HCT116 (cell line): ENCODE results near the gene PHF2. TPM values are rescaled to one million over a fixed set of nuclear protein-coding genes. Genes with fewer than 3 reads are reported as not detected.

Experiments
- ATAC-seq: fragments of 200-7000 bp; cut with Tn5 transposase; 2 replicates; pipeline ENCODE4 v1.9.1; 2020; ENCODE audit warnings: mild to moderate bottlenecking, moderate library complexity
- BruUV-seq: library from RNA; stranded (reverse); fragments of 400-500 nt; replicated peaks from 2 replicates; lab custom pipeline; 2021; lab: Mats Ljungman, UMichigan
- CTCF ChIA-PET: fragments of 300-600 bp; sonication (Branson Sonifier 250); formaldehyde crosslinking; loops from one replicate; lab custom pipeline; 2021; ENCODE audit warnings: antibody characterized with exemption; lab: Charles Lee
- POLR2A ChIA-PET: fragments of 300-600, 350-600 bp; sonication (Branson Sonifier 250); formaldehyde crosslinking; loops from one replicate; lab custom pipeline; 2021; ENCODE audit warnings: antibody characterized with exemption; lab: Charles Lee
- RAD21 ChIA-PET, 2 experiments: fragments of 300-600 bp; sonication (Branson Sonifier 250); formaldehyde crosslinking; loops; one replicate each; lab custom pipeline; 2023; ENCODE audit warnings: low total read pairs in 2 of 2; ENCODE audit not compliant: uncharacterized antibody in 2 of 2, unreplicated experiment in 2 of 2, low non-redundant PET in 1 of 2; lab: Charles Lee
- DNase-seq: peaks from one replicate; pipeline ENCODE4 v3.0.0-alpha.2; 2010; ENCODE audit warnings: low read depth, low spot score
- H2AFZ ChIP-seq: fragments of 200-600 bp; shearing (Covaris generic), sonication (generic); 2 replicates; pipeline ENCODE4 v1.6.1; 2017; ENCODE audit warnings: low read depth, mixed run types, mixed read lengths, antibody characterized with exemption, low read length; ENCODE audit not compliant: poor library complexity, severe bottlenecking
- H3K27ac ChIP-seq: 2 replicates; pipeline ENCODE4 v1.5.1; 2012; ENCODE audit warnings: low read depth, low read length
- H3K27me3 ChIP-seq: fragments of 200-600 bp; sonication (generic); 2 replicates; pipeline ENCODE4 v1.6.1; 2016; ENCODE audit warnings: mixed run types, low read length, mixed read lengths; ENCODE audit not compliant: insufficient read depth
- H3K36me3 ChIP-seq, 2 experiments: fragments of 200-500 bp in 1 of 2; fragments of 200-600 bp in 1 of 2; sonication (Bioruptor generic) in 1 of 2; sonication (generic) in 1 of 2; 2 replicates each; pipeline versions ENCODE4 v1.5.1 to v1.6.1; 2014 to 2016; ENCODE audit warnings: low read length in 2 of 2, inconsistent platforms in 1 of 2, mixed read lengths in 1 of 2, mixed run types in 1 of 2; ENCODE audit not compliant: insufficient read depth in 2 of 2, control insufficient read depth in 1 of 2
- H3K4me1 ChIP-seq, 2 experiments: fragments of 200-600 bp in 1 of 2; sonication (generic) in 1 of 2; 2 replicates each; pipeline versions ENCODE4 v1.5.1 to v1.6.1; 2012 to 2017; ENCODE audit warnings: low read length in 2 of 2, inconsistent platforms in 1 of 2, mild to moderate bottlenecking in 1 of 2, mixed read lengths in 1 of 2, mixed run types in 1 of 2, moderate library complexity in 1 of 2; ENCODE audit not compliant: insufficient read depth in 2 of 2, control insufficient read depth in 1 of 2
- H3K4me2 ChIP-seq: fragments of 200-600 bp; sonication (generic); 2 replicates; pipeline ENCODE4 v1.6.1; 2017; ENCODE audit warnings: mixed run types, low read length, mixed read lengths
- H3K4me3 ChIP-seq, 2 experiments: fragments of 200-600 bp in 1 of 2; sonication (generic) in 1 of 2; replicated peaks in 1 of 2; 2 replicates each; pipeline ENCODE4 v1.5.1; 2011 to 2016; ENCODE audit warnings: low read length in 2 of 2, control low read depth in 1 of 2, low read depth in 1 of 2, mild to moderate bottlenecking in 1 of 2, mixed read lengths in 1 of 2, mixed run types in 1 of 2
- H3K79me2 ChIP-seq: fragments of 200-600 bp; sonication (generic); 2 replicates; pipeline ENCODE4 v1.6.1; 2017; ENCODE audit warnings: mild to moderate bottlenecking, mixed run types, low read length, moderate library complexity, mixed read lengths; ENCODE audit not compliant: insufficient read depth
- H3K9ac ChIP-seq: fragments of 200-600 bp; sonication (generic); 2 replicates; pipeline ENCODE4 v1.6.1; 2016; ENCODE audit warnings: low read length, mixed read lengths
- H3K9me2 ChIP-seq: fragments of 200-600 bp; sonication (generic), shearing (Covaris generic); 2 replicates; pipeline ENCODE4 v1.6.1; 2017; ENCODE audit warnings: mixed run types, mild to moderate bottlenecking, moderate library complexity; ENCODE audit not compliant: insufficient read depth
- H3K9me3 ChIP-seq, 2 experiments: fragments of 200-500 bp in 1 of 2; fragments of 200-600 bp in 1 of 2; sonication (Bioruptor generic) in 1 of 2; sonication (generic) in 1 of 2; 2 replicates each; pipeline ENCODE4 v1.6.1; 2014 to 2017; ENCODE audit warnings: low read length in 2 of 2, mixed read lengths in 2 of 2, inconsistent platforms in 1 of 2, low read depth in 1 of 2, mild to moderate bottlenecking in 1 of 2, mixed run types in 1 of 2, moderate library complexity in 1 of 2; ENCODE audit not compliant: control insufficient read depth in 1 of 2, insufficient read depth in 1 of 2
- H4K20me1 ChIP-seq: fragments of 200-600 bp; sonication (generic), shearing (Covaris generic); 2 replicates; pipeline ENCODE4 v1.6.1; 2017; ENCODE audit warnings: mixed run types, mild to moderate bottlenecking, moderate library complexity; ENCODE audit not compliant: insufficient read depth
- ATF3 ChIP-seq: IDR thresholded peaks from 2 replicates; pipeline ENCODE4 v1.6.1; 2012
- ELF1 ChIP-seq: IDR thresholded peaks from 2 replicates; pipeline ENCODE4 v1.6.1; 2012; ENCODE audit warnings: low read depth, borderline replicate concordance
- POLR2A ChIP-seq: IDR thresholded peaks from 2 replicates; pipeline ENCODE4 v1.7.0; 2011; ENCODE audit warnings: borderline replicate concordance; ENCODE audit not compliant: insufficient read depth, insufficient read length; ENCODE audit errors: extremely low read depth
- POLR2AphosphoS5 ChIP-seq: IDR thresholded peaks from 2 replicates; pipeline ENCODE4 v1.6.1; 2011; ENCODE audit warnings: mild to moderate bottlenecking, low read depth, low read length, moderate library complexity
- SIN3A ChIP-seq: IDR thresholded peaks from 2 replicates; pipeline ENCODE4 v1.6.1; 2012; ENCODE audit warnings: low read depth
- SP1 ChIP-seq: IDR thresholded peaks from 2 replicates; pipeline ENCODE4 v1.6.1; 2012; ENCODE audit warnings: low read depth
- TCF7L2 ChIP-seq: IDR thresholded peaks from 2 replicates; pipeline ENCODE4 v1.7.0; 2011; ENCODE audit warnings: borderline replicate concordance, inconsistent platforms; ENCODE audit not compliant: insufficient read depth, insufficient read length; ENCODE audit errors: extremely low read depth
- YY1 ChIP-seq: IDR thresholded peaks from 2 replicates; pipeline ENCODE4 v1.6.1; 2011; ENCODE audit warnings: low read length, low read depth, moderate library complexity, mild to moderate bottlenecking; ENCODE audit not compliant: insufficient replicate concordance; ENCODE audit errors: extremely low read depth
- ZBTB33 ChIP-seq: IDR thresholded peaks from 2 replicates; pipeline ENCODE4 v1.6.1; 2011; ENCODE audit warnings: mild to moderate bottlenecking, low read length, moderate library complexity; ENCODE audit not compliant: insufficient replicate concordance; ENCODE audit errors: extremely low read depth
- intact Hi-C: fragments of 100-400 bp; cut with micrococcal nuclease; formaldehyde crosslinking; loops from 2 replicates; pipeline ENCODE4 v1.10.0; 2022
- total RNA-seq: library from RNA; stranded (reverse); gene quantifications from one replicate; pipeline ENCODE4 v1.2.1, GENCODE V29; 2021; ENCODE audit not compliant: unreplicated experiment
- TF ChIP-seq, protein P1 (sequence below): IDR thresholded peaks from 2 replicates; pipeline ENCODE4 v1.6.1; 2012

Gene PHF2
- total RNA-seq, 1 experiment from 2014 or later = 20.6 TPM

GRCh38 chr9:93574091-93574899, 2.1 kb upstream of the PHF2 start:
- Histone ChIP-seq H3K36me3 (no peaks in the 10 kb centered on the region), H3K27me3 (no peaks in the 10 kb centered on the region), H3K27ac (no peak overlapping the region), H3K9me2 (no peaks in the 10 kb centered on the region), H3K9ac (no peak overlapping the region), H2AFZ (no peak overlapping the region), H4K20me1 (no peaks in the 10 kb centered on the region), H3K79me2 (peaks cover 20% of the 10 kb centered on the region; the same call in 1 of the 2 replicates), H3K9me3 (peaks cover 0 to 4% of the 10 kb centered on the region in 2 experiments; a peak in 1 of 4 replicates), H3K4me1 (peaks cover 7 to 18% of the 10 kb centered on the region in 2 experiments; a peak in 3 of 4 replicates), H3K4me2 (0 out of 2 replicates have a peak overlapping the region, but pooled peaks have one; percentile 92), H3K4me3 (no peak overlapping the region)
- ChIA-PET RAD21 (no interaction called here), CTCF (no interaction called here), POLR2A (no interaction called here)
- TF ChIP-seq SIN3A = no peak
- no peak for TF ChIP-seq SP1
- no peak for TF ChIP-seq POLR2AphosphoS5
- TF ChIP-seq POLR2A = no peak
- TF ChIP-seq TCF7L2 = no peak
- no peak for TF ChIP-seq YY1
- no peak for TF ChIP-seq ZBTB33
- no peak for TF ChIP-seq ATF3
- TF ChIP-seq, protein P1, sequence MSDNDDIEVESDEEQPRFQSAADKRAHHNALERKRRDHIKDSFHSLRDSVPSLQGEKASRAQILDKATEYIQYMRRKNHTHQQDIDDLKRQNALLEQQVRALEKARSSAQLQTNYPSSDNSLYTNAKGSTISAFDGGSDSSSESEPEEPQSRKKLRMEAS = no peak
- no peak for TF ChIP-seq ELF1
- DNase-seq = no peak
- intact Hi-C loops = no loop called here
- TSS peak; percentile 39 for BruUV-seq
- no peak for ATAC-seq
